Testis (tissue), 2 donors: Measurements from ENCODE around the gene SARM1.

Experiments
- CTCF ChIP-seq, 3 experiments: fragments of 450-650 bp in 2 of 3; fragments of 200-600 bp in 1 of 3; sonication (generic) in 1 of 3; IDR thresholded peaks; one replicate each; pipeline ENCODE4 v1.5.1; 2016 to 2019; ENCODE audit warnings: antibody characterized with exemption in 3 of 3, mild to moderate bottlenecking in 2 of 3, moderate library complexity in 1 of 3
- POLR2A ChIP-seq: fragments of 450-650 bp; IDR thresholded peaks from one replicate; pipeline ENCODE4 v1.6.1; 2017; ENCODE audit warnings: antibody characterized with exemption, mild to moderate bottlenecking, moderate library complexity

GRCh38 chr17:28390984-28391383 is 19.5 kb downstream of the SARM1 start:
- no peak for TF ChIP-seq POLR2A
- no peak for TF ChIP-seq CTCF (IDR thresholded peaks at IDR 0.05)
